ENCODE measurements around the gene TTBK2.

Gene TTBK2

DNA sequence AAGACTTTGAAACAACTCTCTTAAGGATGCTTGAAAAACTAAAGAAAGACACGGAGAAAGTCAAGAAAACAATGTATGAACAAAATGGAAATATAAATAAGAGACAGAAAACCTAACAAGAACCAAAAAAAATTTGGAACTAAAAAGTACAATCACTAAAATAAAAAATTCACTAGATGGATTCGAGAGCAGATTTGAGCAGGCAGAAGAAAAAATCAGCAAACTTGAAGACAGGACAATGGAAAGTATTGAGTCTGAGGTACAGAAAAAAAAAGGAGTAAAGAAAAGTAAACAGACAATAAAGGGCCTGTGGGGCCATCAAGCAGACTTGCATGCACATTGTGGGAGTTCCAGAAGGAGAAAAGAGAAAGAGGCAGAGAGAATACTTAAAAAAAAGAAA is 170.3 kb downstream of the TTBK2 start:
- DNase-seq, result no peak

DNA sequence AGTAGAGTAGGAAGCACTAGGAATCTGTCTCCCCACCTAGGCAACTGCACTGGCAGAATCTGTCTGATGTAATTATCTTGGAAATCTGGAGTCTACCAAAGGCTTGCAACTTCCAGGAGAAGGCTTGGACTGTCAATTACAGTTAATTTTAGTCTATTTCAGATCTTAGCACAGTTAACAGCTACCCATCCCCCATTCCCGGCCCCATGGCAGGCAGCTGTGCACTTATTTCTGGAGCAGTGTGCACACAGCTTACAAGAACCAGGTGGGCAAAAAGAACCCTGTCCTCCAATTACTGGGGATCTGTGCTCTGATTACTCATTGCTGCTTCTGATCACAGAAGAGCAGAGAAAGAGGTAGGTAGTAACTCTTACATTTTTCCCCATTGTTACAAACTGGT is 171.3 kb downstream of the TTBK2 start:
- no peak for DNase-seq

DNA sequence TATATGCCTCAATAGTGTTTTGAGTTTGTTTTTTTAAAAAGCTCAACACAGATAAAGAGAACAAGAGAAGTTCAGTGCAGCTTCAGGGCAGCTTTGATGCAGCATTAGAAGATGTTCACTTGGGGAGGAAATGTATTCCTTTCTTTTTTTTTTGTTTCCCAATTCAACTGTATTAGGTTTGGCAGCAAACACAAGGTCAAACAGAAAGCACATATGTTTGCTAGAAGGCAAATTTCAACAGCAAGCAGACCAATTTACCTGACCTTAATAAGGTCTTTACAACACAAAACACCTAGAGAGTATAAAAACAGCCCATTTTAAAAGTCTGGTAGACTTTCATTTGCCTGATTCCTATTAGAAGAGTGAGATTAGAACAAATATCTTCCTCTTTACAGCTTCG is 176.4 kb downstream of the TTBK2 start:
- no peak for DNase-seq

DNA sequence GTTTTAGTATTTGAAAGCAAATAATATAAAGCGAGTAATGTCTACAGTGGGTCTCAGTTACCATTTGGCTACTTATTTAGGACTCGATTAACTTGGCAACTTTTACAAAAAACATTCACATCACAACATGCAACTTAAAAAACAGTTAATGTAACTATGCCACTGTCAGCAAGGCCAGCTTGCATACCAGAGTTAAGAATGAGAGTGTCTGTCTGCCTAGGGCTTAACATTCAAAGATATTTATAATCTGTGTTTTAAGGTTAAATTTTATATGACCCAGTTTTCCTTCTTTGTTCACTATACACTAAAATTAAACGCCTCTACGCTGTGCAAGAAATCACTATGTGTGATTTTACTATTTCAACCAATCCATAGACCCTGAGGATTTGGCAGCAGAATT is 178.4 kb downstream of the TTBK2 start:
- no peak for DNase-seq

DNA sequence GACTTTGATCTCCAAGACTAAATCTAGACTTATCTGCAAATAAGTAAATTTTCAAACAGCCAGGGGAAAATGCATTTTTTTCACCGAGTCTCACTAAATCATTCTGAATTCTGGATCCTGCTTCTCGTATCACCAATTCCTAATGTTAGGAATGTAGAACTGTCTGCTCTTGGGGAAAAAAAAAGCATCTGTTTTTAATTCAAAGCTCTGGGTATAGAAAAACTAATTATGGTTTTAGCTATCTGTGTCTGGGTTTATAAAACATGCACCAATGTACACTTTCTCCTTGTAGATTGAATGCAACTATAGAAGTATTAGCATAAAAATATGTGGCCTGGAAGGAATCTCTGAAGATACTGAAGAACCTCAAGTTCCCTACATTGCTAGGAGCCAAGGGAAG is 178.9 kb downstream of the TTBK2 start:
- no peak for DNase-seq

DNA sequence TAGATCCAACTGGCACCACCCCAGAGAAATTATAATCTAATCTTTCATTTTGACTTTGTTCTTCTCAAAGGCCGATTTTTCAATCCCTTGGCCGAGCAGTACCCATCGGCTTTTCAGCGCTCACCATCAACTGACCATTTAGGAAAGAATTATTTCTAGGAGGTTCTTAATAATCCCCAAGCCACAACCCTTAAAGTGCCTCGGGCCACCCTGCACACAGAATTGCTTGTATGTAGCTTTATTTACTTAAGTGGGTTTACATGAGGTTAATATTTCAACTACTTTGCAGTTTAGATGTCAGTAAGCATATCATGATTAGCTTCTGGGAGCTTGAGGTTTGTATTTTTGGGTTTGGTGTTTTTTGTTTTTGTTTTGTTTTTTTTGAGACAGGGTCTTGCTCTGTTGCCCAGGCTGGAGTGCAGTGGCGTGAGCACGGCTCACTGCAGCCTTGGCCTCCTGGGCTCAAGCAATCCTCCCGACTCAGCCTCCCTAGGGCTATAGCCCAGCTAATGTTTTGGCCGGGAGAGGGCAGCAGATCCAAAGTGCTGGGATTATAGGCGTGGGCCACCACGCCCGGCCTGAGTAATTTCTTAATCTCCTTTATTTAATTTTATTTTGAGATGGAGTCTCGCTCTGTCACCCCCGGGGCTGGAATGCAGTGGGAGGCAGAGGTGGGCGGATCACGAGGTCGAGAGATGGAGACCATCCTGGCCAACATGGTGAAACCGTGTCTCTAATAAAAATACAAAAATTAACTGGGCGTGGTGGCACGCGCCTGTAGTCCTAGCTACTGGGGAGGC is 182.8 kb downstream of the TTBK2 start:
- DNase-seq, result peak; percentile 19

DNA sequence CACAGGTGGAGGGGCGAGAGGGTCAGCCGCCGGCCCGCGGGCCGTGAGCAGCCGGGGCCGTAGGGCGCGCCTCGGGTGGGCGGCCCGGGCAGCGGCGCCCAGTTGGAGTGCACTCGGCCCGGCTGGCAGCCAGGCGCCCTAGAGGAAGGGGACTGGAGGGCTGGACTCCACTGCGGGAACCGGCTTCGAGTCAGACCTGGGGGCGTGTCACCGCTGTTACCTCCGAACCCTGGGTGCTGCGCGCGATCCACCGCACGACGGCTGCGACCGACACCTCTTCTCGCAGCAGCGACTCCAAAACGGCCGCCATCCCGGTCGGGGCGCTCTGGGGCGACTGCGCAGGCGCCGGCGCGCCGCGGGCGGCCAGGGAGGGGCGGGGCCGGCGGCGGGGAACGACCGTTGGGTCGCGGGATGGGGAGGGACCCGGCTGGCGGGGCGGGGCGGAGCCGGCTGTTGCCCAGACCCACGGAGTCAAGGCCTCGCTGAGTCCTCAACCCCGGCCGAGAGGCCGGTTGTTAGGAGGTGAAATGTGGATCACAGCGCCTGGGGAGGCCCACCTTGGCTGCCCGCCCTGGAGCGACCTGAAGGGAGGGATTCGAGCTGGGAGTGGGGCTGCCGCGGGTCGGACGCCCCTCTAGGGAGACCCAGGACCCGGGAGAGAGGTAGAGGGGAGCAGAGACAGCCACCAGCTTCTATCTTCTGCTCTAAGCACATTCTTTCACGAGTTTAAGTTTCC is 183.6 kb downstream of the TTBK2 start, which contains the start of gene CDAN1:
CDAN1 (minus strand) TSS at position 336 of the 736 bp plus-strand sequence; CDS start at position 310, 26 bp downstream.
- DNase-seq, result peak; percentile 88

DNA sequence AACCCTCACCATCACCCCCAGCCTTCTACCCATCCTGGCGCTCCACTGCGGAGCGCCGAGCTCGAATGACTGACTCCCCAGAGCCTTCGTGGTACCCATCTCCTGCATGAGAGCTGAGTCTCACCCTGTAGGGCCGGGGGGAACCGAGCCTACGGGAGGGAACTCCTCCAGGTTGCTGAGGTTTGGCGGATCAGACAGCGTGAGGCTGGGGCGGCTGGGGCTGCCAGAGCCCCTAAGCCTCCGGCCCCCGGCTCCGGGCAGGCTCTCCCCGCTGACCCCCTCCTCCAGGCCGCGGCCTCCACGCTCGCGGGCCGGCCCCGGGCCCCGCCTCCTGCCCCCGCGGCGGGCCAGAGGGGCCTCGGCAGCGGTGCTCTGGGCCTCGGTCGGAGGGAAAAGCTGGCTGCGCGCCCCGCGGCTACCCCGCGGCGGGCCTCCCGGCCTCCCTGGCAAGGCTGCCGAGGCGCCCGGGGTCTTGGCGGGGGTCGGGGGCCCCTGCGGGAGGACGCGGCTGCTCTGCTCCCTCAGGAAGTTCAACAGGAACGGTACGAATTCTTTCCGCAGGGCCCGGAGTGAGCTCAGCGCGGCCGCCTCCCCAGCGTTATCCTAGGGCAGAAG is 184.3 kb downstream of the TTBK2 start:
- DNase-seq, result peak; percentile 31

DNA sequence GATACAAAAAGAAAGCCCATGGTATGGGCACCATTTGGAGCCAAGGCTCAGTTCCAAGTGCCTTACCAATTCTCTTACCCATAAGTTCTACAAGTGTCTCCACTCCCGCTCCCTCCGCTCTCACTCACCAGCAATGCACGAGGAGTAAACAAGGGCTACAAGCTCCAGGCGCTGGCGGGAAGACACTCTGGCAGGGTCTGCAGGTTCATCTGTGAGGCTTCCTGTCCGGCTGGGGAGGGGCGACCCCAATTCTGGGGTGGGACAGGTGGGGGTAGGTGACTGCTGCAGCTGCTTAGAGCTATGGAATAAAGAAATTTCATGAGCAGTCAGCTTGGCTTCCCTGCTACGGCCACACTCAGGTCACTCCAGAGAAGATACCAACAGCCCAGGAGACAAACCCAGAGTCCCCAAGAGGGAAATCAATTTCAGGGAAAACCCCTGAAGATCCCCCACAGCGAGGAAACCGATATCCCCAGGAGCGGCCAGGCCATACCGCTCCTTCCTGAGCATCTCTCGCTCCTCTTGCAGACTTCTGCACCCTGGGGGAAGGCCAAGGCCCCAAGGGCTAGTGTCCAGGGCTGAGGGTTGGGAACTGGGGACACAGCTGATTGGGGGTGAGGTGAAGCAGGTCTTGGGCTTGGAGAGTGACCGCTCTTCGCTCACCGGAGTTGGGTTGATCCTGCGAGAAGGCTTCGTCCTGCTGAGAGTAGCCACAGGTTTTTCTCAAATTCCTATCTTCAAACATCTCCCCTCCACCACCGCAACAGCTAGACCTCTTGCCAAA is 185.0 kb downstream of the TTBK2 start:
- DNase-seq, result no peak

DNA sequence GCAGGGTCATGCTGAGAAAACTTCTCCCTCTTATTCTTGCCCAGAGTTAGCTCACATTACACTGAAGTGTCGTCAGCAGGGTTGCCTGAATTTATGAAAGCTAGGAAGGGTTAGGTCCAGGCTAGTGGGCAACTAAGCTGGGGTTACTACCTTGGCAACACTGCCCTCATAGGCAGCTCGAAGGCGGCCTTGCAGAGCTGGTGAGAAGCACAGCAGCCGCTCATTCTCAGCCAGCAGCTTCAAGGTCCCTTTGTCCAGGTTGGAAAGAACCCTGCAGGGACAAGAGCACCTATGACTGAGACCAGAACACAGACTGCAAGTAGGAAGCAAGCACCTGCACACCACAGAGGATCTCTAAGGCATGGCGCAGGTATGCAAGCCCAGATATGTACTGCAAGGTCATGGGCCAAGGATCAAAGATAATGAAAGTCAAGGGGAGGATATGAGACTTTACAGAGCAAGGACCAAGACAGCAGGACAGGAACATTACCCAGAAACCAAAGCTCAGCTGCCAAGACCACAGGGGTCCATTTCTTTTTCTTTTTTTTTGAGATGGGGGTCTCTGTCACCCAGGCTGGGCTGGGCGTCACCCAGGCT is 186.4 kb downstream of the TTBK2 start:
- DNase-seq, result no peak

DNA sequence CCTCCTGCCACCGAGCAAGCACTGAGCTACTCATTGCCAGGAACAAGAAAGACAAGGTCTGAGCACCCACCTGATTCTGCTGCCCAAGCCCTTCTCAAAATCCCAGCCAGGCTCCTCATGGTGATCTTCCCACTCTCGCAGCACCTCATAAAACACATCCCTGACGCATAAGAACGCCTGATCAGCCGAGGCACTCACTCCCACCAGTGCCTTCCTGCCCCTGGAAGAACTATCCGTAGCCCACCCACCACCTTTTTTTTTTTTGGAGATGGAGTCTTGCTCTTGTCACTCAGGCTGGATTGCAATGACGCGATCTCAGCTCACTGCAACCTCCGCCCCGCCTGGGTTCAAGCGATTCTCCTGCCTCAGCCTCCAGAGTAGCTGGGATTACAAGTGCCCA is 187.6 kb downstream of the TTBK2 start:
- DNase-seq, result no peak

DNA sequence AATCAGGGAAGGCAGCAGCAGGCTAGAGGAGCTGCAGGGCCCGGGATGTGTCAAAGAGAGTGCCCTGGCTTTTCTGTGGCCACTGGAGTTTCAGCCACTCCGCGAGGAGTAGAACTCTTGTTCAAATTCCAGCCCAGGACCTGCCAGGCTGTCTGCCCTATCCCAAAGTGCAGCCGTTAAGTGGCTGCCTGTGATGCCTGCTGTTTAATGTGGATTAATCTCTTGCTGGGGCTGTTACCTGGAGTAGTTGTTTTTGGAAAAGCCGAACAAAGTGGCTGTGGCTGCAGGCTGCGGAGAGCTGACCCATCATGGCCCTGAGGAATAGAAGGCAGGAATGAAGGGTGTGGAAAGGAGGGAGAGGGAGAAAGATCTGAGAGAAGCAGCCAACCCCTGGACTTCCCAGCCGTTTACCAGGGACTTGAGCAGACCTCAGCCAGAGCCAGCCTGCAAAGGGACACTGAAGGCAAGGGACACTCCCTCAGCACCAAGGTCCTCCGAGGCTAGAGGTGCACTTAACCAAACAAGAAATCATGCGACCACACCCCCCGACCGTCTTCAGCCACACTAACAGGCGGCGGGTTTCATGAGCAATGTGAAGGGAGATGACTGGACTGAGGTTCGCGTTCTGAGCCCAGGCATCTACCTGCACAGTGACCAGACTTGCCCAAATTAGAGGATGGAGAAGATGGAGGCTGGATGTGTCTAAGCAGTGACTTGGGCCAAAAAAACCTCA is 188.3 kb downstream of the TTBK2 start:
- DNase-seq, result no peak

DNA sequence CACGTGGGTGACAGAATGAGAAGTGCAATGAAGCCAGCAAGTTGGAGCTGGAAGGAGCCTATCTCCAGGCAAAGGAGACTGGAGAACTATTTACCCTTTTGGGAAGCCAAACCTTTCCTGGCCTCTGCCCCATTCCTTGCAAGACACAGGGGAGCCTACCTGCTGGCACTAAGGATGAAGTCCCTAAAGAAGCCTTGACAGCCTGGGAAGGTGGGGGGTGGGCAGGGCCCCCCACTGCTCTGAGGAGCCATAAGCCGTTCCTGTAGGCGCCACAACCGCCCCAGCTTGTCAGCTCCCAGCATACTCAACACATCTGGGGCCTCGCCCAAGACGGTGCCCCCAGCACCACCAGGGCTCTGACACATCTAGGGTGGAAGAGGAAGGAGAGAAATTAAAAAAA is 189.1 kb downstream of the TTBK2 start:
- DNase-seq, result no peak

DNA sequence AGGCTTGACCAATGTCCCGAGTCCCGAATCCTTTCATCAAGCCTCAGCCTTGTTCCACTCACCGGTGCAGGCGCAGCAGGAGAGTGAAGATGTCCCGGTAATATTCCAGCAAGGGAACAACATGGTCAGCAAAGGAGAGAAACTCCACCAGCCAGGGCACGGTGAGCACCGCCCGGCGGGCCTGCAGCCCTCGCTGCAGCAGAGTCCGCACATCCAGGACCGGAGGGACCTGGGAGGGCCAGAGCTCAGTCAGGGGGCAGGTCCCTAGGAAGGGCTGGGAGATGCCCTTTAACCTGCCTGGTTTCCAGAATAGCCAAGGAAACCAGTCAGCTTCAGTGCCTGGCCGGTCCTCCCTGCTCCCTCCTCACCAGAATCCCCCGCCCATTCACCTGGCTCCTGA is 190.0 kb downstream of the TTBK2 start:
- DNase-seq, result no peak

DNA sequence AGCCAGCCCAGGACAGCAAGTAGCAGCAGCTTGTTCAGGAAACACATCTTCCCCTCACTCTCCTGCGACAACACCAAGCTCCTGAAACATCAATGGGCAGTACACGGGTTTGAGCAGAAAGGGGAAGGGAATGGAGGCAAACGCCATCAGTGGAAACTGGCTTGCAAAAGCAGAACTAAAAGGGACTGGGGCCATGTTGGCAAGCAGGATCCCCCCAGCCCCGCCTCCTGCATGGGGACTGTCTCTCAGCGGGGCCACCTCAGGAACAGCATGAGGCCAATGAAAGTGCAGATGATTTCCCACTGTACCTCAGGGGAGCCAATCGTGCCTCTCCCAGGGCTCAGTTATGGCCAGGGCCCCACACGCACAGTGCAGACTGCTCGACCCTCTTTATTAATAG is 190.4 kb downstream of the TTBK2 start:
- DNase-seq, result no peak

DNA sequence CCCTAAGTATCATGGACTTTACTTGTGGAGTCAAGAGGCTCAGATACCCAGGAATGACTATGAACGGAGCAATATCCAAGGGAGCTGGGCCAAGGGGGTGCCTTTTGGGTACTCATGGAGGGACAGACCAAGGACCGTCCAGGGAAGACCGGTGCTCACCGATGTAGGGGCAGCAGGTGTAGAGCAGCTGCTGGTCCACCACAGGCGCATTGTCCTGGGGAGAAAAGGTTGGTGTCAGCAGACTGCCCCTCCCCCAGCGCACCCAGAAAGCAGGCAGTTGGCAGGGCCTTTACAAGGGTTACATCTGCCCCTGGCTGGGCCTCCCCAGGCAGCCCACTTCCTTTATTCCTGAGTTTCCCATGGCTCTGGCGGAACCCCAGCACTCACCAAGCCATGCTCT is 191.2 kb downstream of the TTBK2 start:
- no peak for DNase-seq

DNA sequence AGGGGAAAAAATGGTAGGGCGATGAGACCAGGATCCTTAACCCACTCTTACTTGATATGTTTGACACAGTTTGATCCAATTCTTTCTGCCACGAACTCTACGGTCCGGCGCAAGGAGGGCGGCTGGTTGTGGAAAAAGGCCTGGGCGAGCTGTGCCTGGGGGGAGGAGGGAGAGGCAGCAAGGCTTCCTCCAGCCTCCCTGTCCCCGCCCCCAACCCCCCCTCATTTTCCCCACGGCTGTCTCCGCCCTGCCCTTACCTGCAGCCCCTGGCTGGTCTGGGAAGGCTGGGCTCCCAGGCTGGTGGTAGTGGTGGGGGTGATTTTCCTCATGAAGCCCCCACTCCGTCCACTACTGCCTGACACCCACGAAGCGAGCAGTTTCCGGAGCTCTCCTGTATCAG is 191.6 kb downstream of the TTBK2 start:
- no peak for DNase-seq

DNA sequence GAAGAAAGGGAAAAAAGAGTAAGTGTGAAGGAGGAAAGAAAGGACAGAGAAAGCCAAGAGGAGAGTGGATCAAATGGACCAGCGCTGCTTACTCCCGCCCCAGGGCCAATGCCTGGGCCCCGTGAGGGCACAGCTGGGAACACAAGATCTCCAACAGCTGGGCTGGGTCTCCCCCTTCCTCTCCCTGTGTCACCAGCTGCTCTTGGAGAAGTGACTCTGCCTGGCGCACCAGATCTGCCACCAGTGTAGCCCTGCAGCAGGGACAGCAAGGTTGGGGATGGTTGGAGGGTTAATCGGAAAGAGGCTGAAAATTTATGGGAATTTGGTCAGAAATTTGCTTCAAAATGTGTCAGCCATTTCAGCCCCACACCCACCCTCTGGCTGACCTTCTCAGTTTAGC is 192.0 kb downstream of the TTBK2 start:
- no peak for DNase-seq

DNA sequence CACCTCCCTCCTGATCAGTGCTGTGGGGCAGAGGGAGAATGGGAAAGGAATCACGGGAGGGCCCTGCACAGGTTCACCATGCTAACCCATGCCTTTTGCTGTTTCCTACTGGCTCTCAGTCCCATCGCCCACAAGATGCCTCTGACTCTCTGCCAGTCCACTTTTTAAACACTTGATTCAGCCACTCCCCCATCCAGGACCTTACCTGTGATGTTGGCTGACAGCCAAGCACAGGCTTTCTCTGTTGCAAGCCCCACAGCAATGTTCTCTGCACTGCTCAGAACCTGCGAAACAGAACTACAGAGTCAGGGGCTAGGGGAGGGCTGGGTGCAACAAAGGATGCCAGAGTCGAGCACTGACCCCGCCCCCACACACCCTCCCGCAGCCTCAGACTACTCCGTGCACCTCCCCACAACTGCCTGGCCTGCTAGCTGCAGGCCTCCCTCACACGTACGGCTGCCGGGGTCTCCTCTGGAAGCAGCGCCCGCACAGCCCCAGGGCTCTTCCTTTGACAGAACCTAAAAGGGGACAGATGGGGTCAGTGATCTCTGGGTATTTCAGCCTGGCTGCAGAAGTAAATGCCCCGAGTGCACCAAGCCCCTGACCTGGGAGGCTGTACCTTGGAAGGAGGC is 192.7 kb downstream of the TTBK2 start:
- DNase-seq, result no peak

DNA sequence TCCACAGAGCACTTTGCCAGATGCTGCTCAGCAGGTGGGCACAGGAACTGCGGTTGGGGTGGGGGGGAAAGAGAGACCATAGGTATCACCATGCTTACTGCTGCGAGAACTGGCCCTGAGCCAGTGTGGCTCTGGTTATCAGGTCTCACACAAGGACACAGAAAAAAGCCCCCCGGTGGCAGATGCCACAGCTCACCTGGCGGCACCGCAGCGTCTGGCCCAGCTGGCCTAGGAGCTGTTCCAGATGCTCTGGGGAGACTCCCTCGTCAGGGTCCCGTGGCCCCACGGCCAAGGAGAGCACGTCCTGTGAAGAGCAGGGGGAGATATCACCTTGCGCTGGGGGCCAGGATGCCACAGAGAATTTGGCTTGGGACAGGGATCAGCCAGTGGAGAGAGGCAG is 194.5 kb downstream of the TTBK2 start:
- DNase-seq, result no peak

DNA sequence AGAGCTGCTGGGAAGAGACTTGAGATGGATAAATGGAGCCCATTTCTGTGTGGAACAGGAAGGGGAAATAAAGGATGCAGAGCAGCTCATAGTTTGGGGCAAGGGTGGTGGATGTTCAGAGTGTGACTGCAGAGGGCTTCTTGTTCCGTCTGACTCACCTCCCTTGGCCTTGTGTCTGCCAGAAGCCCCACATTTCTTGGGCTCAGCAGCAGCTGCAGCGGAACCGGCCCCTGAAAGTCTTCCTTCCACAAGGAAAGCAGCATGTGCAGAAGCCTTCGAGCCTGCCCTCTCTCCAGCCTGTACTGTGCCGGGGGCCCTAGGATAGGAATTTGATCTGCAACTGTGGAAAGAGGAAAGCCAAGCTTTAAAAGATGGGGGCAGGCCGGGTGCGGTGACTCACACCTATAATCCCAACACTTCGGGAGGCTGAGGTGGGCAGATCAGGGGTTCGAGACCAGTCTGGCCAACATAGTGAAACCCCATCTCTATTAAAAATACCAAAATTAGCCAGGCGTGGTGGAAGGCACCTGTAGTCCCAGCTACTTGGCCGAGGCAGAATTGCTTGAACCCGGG is 195.2 kb downstream of the TTBK2 start:
- no peak for DNase-seq

Measured in EL (cell line).